ENCODE measurements around the gene NME1.

DNA sequence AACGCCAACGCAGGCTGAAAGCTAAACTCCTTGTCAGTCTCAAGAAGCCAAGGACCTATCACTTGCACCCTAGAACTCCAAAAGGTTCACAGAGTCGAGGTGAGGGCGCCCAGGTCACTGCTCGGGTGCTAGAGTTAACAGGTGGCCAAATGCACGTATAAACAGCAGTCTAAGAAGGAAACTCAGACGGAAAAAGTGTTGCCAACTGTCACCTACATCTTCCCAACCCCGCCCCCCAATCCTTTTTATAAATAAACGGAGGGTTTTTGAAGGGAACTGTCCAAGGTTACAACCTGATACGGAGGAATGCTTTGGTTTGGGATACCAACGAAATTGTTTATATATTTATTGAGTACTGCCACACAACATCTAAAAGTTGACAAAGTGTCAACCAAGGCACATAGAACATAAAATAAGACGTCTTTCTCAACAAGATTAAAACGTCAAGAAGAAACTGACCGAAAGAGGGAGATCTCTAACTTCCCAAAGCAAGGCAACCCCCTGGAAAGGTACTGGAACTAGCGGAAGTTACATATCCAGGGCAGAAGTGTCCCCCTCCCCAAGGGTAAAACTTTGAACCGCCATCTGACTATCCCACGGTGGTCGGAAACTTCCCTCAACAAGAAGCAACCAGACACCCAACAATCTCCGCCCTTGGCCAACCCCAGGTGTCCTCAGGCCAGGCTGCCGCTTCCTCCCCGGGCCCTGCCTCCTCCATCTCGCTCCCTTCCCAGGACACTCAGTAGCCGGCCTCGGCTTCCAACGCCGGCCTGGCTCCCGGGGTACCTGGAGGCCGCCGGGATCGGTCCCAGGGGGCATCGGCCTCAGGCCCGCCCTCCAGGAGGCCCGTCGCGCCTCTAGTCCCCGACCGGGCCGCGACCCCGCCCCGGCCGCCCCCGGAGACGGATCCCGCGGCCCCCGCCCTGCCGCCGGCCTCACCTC is 33.7 kb upstream of the NME1 start:
- TF ChIP-seq, protein P1, sequence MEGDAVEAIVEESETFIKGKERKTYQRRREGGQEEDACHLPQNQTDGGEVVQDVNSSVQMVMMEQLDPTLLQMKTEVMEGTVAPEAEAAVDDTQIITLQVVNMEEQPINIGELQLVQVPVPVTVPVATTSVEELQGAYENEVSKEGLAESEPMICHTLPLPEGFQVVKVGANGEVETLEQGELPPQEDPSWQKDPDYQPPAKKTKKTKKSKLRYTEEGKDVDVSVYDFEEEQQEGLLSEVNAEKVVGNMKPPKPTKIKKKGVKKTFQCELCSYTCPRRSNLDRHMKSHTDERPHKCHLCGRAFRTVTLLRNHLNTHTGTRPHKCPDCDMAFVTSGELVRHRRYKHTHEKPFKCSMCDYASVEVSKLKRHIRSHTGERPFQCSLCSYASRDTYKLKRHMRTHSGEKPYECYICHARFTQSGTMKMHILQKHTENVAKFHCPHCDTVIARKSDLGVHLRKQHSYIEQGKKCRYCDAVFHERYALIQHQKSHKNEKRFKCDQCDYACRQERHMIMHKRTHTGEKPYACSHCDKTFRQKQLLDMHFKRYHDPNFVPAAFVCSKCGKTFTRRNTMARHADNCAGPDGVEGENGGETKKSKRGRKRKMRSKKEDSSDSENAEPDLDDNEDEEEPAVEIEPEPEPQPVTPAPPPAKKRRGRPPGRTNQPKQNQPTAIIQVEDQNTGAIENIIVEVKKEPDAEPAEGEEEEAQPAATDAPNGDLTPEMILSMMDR (conservative IDR thresholded peaks at IDR 0.05; ENCODE audit: low read depth, low read length), result peak; percentile 61; the same call in 1 of the 2 replicates
- no peak for TF ChIP-seq EZH2 (IDR thresholded peaks at IDR 0.05; ENCODE audit: low read length, unreplicated experiment)
